Measurements from ENCODE around the gene SVEP1.

SVEP1 gene

GRCh38 chr9:110328763-110329162 lies 250.8 kb downstream of the SVEP1 start:
- TF ChIP-seq ZNF384 (IDR thresholded peaks at IDR 0.05) (no peak), HDGF (IDR thresholded peaks at IDR 0.05; ENCODE audit: borderline replicate concordance) (no peak), FOXA1 (IDR thresholded peaks at IDR 0.05) (no peak), ELF4 (IDR thresholded peaks at IDR 0.05) (no peak), ARNT (IDR thresholded peaks at IDR 0.05) (no peak), SP1 (IDR thresholded peaks at IDR 0.05) (no peak), LEF1 (IDR thresholded peaks at IDR 0.05; ENCODE audit: borderline replicate concordance) (no peak), SUZ12 (IDR thresholded peaks at IDR 0.05) (no peak), FOXK2 (IDR thresholded peaks at IDR 0.05) (no peak), NFRKB (IDR thresholded peaks at IDR 0.05) (no peak), CTBP1 (IDR thresholded peaks at IDR 0.05; ENCODE audit: borderline replicate concordance) (no peak), TARDBP (IDR thresholded peaks at IDR 0.05) (no peak), BHLHE40 (IDR thresholded peaks at IDR 0.05; ENCODE audit: borderline replicate concordance) (no peak)
- POLR2A ChIA-PET = no interaction called here
- CTCF ChIA-PET = no interaction called here
- DNase-seq (ENCODE audit: extremely low spot score) = no peak

DNA sequence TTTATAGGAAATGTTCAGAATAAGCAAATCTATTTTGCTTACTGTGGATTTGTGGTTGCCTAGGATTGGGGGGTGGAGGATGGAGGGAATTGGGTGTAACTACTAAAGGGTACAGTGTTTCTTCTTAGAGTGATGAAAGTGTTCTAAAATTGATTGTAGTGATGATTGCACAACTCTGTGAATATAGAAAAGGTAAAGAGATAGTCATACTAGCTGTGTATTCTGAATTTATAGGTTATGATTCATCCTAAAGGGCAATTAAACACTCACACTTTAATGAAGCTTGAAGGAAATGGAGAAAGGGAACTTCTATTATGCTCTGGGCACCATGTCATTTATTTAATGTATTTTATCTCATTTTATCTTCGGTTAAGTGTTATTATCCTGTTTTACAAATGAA lies 251.8 kb downstream of the SVEP1 start:
- TF ChIP-seq SUZ12 (IDR thresholded peaks at IDR 0.05) (no peak), PKNOX1 (IDR thresholded peaks at IDR 0.05) (no peak), LEF1 (IDR thresholded peaks at IDR 0.05; ENCODE audit: borderline replicate concordance) (no peak), HDGF (IDR thresholded peaks at IDR 0.05; ENCODE audit: borderline replicate concordance) (no peak), ELF4 (IDR thresholded peaks at IDR 0.05) (no peak), L3MBTL2 (conservative IDR thresholded peaks at IDR 0.05) (no peak)
- DNase-seq (ENCODE audit: extremely low spot score) = no peak
- ChIA-PET CTCF (no interaction called here), POLR2A (no interaction called here)

- CTCF ChIA-PET = interaction anchor here (0.6 kb wide), 1 partner anchor 31 kb away, joined by 3 read pairs; no protein-coding TSS in a partner anchor
Observed at GRCh38 chr9:110323818-110324217, 255.7 kb downstream of the SVEP1 start.

DNA sequence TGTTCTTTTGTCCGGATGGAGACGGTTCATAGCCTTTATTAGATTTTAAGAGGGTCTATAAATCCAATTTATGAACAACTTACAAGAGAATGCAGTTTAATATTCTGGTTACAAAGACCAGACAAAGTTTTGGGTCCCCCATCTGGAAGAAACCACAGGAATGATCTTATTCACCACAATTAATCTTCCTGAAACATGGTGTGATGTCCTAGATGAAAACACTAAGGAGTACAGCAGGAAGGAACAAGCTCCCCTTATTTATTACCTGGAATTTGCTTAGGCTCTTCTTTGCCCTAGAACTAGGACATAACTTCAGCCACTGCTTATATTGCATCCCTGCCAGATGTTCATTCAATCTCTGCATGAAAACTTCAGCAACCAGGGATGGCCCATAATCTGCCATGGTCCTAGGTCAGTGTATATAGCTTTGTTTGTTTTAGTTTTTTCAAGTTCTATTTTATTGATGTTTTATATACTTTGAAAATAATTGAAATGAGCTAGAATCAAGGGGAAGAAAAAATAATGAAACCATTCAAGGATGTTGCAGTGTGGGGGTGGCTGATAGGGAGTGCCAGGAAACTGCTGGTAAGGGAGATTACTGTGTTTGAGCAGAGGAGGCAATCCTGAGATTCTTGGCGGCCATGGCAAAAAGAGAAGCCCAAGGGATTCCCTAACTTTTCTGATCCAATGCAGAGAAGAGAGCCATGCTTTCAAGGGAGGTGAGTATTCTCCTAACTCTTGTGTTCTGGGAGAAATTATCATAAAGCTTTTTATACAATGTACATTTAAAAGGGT lies 258.7 kb downstream of the SVEP1 start:
- TF ChIP-seq ZNF384 (IDR thresholded peaks at IDR 0.05) (no peak), HDGF (IDR thresholded peaks at IDR 0.05; ENCODE audit: borderline replicate concordance) (no peak), CTBP1 (IDR thresholded peaks at IDR 0.05; ENCODE audit: borderline replicate concordance) (no peak), FOXA1 (IDR thresholded peaks at IDR 0.05) (no peak), L3MBTL2 (conservative IDR thresholded peaks at IDR 0.05) (no peak), ARNT (IDR thresholded peaks at IDR 0.05) (no peak), FOXM1 (IDR thresholded peaks at IDR 0.05; ENCODE audit: borderline replicate concordance) (no peak), PKNOX1 (IDR thresholded peaks at IDR 0.05) (no peak), SP1 (IDR thresholded peaks at IDR 0.05) (no peak), BHLHE40 (IDR thresholded peaks at IDR 0.05; ENCODE audit: borderline replicate concordance) (no peak), NFRKB (IDR thresholded peaks at IDR 0.05) (no peak), TARDBP (IDR thresholded peaks at IDR 0.05) (no peak), LEF1 (IDR thresholded peaks at IDR 0.05; ENCODE audit: borderline replicate concordance) (no peak), ELF4 (IDR thresholded peaks at IDR 0.05) (no peak), SUZ12 (IDR thresholded peaks at IDR 0.05) (no peak), FOXK2 (IDR thresholded peaks at IDR 0.05) (no peak)
- CTCF ChIA-PET = interaction anchor here (1.0 kb wide), 1 partner anchor 47 kb away, joined by 3 read pairs; no protein-coding TSS in a partner anchor
- DNase-seq (ENCODE audit: extremely low spot score) = no peak
- POLR2A ChIA-PET = no interaction called here

More at GRCh38 chr9:110323818-110324217, 255.7 kb downstream of the SVEP1 start:
- POLR2A ChIA-PET = no interaction called here
- TF ChIP-seq FOXA1 (IDR thresholded peaks at IDR 0.05) (no peak), FOXM1 (IDR thresholded peaks at IDR 0.05; ENCODE audit: borderline replicate concordance) (no peak), LEF1 (IDR thresholded peaks at IDR 0.05; ENCODE audit: borderline replicate concordance) (no peak), L3MBTL2 (conservative IDR thresholded peaks at IDR 0.05) (no peak), ARNT (IDR thresholded peaks at IDR 0.05) (no peak), SP1 (IDR thresholded peaks at IDR 0.05) (no peak), CTBP1 (IDR thresholded peaks at IDR 0.05; ENCODE audit: borderline replicate concordance) (no peak), ZNF384 (IDR thresholded peaks at IDR 0.05) (no peak), FOXK2 (IDR thresholded peaks at IDR 0.05) (no peak), ELF4 (IDR thresholded peaks at IDR 0.05) (no peak), TARDBP (IDR thresholded peaks at IDR 0.05) (no peak), SUZ12 (IDR thresholded peaks at IDR 0.05) (no peak), NFRKB (IDR thresholded peaks at IDR 0.05) (no peak), HDGF (IDR thresholded peaks at IDR 0.05; ENCODE audit: borderline replicate concordance) (no peak), PKNOX1 (IDR thresholded peaks at IDR 0.05) (no peak), BHLHE40 (IDR thresholded peaks at IDR 0.05; ENCODE audit: borderline replicate concordance) (no peak)
- DNase-seq (ENCODE audit: extremely low spot score) = no peak

DNA sequence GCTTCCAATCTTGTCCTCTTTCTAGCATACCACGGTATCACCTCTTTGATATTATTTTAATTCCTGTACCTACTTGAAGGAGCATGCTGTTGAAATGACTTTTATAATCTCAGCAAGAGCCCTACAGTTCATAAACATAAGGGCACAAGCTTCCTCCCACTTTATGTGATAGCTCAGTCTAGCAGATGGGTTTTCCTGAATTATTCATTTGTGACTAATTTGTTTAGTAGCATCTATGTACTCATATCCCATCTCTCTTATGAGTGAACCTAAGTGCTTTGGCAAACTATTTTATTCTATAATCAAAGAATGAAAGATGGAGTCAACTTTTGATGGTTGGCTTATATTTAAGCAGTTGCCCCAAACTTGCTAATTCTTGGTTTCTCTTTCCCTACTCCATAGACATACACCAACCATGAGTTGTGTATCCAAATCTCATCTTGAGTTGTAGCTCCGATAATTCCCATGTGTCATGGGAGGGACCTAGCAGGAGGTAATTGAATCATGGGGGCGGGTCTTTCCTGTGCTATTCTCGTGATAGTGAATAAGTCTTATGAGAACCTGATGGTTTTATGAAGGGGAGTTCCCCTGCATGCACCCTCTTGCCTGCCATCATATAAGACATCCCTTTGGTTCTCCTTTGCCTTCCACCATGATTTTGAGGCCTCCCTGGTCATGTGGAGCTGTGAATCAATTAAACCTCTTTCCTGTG lies 259.6 kb downstream of the SVEP1 start:
- CTCF ChIA-PET = interaction anchor here (1.0 kb wide), 1 partner anchor 48 kb away, joined by 3 read pairs; no protein-coding TSS in a partner anchor
- no peak for TF ChIP-seq FOXM1 (IDR thresholded peaks at IDR 0.05; ENCODE audit: borderline replicate concordance)
- no peak for TF ChIP-seq SUZ12 (IDR thresholded peaks at IDR 0.05)
- TF ChIP-seq ELF4 (IDR thresholded peaks at IDR 0.05) = no peak
- no peak for TF ChIP-seq PKNOX1 (IDR thresholded peaks at IDR 0.05)
- TF ChIP-seq ZNF384 (IDR thresholded peaks at IDR 0.05) = no peak
- TF ChIP-seq ARNT (IDR thresholded peaks at IDR 0.05) = no peak
- no peak for TF ChIP-seq SP1 (IDR thresholded peaks at IDR 0.05)
- POLR2A ChIA-PET = no interaction called here

More for the DNA sequence above, 259.6 kb downstream of the SVEP1 start:
- no peak for DNase-seq (ENCODE audit: extremely low spot score)

Measured in HEK293T (cell line).